ENCODE results near the gene KCTD1.

DNA sequence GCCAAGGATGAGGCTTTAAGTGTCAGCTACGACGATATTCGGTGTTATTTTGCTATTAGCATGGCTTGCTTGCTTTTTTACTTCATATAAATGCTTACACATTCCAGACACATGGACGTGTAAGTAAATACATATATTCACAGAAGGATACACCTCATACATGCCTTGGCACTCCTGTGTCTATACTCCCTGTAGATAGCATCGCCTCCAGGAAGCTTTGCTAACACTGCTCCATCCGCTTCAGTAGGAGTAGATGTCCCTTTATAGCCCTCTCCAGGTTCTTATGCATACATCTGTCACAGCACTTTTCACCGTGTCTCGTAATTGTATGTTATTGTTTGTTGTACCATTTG lies 27.5 kb upstream of the KCTD1 start:
- no peak for TF ChIP-seq EP300 (IDR thresholded peaks at IDR 0.05)
- no peak for TF ChIP-seq CTCF (IDR thresholded peaks at IDR 0.05)
- no peak for TF ChIP-seq POLR2A (IDR thresholded peaks at IDR 0.05)
- TF ChIP-seq POLR2AphosphoS5 (IDR thresholded peaks at IDR 0.05) = no peak

Measured in stomach (tissue), 4 donors.